Hair follicle dermal papilla cell (primary cell): ENCODE data around the gene ABHD6. TPM values are rescaled to one million over a fixed set of nuclear protein-coding genes. Genes with fewer than 3 reads are reported as not detected.

Experiments
- small RNA-seq: library from RNA; depleted of rRNA; stranded (forward); fragments of <200 nt; gene quantifications from one replicate; pipeline ENCODE3, GENCODE V24; 2012
- total RNA-seq: library from RNA; depleted of rRNA; stranded (reverse); fragments of >200 nt; gene quantifications from 2 replicates; pipeline ENCODE4 v1.2.3, GENCODE V29; 2012

Gene ABHD6, protein sequence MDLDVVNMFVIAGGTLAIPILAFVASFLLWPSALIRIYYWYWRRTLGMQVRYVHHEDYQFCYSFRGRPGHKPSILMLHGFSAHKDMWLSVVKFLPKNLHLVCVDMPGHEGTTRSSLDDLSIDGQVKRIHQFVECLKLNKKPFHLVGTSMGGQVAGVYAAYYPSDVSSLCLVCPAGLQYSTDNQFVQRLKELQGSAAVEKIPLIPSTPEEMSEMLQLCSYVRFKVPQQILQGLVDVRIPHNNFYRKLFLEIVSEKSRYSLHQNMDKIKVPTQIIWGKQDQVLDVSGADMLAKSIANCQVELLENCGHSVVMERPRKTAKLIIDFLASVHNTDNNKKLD
- 8.8 and 8.9 TPM in 2 replicates for total RNA-seq

DNA sequence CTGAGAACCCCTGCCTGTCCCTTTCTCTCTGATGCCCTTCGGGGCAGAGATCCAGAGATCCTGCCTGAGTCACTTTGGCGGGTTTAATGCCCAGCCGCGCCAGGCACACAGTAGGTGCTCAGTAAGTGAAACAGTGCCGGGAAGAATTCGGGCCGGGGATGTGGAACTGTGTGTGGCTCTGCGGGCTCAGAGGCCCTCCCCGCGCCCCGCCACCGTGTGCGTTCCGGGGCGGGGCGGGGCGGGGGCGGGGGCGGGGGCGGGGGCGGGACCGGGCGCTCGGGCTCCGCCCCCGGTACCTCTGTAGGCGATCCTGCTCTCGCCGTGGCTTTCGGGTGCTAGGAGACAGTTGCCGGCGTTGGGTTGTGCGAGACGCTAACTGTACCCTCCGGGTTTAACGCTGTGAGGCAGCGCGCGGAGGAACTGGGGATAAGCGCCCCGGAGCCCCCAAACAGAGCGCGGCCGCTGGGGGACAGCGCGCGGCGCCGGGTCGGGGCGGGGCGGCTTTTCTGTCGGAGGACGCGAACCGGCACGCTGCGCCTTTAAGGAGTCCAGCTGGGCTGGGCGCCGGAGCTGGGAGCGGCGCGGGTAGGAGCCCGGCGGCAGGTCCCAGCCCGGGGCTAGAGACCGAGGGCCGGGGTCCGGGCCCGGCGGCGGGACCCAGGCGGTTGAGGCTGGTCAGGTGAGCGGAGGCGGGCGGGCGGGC lies at the start of gene ABHD6:
Gene ABHD6, plus strand, starts transcription at position 555 of the 703 bp plus-strand sequence. CDS start 18,795 bp downstream, outside the sequence.

DNA sequence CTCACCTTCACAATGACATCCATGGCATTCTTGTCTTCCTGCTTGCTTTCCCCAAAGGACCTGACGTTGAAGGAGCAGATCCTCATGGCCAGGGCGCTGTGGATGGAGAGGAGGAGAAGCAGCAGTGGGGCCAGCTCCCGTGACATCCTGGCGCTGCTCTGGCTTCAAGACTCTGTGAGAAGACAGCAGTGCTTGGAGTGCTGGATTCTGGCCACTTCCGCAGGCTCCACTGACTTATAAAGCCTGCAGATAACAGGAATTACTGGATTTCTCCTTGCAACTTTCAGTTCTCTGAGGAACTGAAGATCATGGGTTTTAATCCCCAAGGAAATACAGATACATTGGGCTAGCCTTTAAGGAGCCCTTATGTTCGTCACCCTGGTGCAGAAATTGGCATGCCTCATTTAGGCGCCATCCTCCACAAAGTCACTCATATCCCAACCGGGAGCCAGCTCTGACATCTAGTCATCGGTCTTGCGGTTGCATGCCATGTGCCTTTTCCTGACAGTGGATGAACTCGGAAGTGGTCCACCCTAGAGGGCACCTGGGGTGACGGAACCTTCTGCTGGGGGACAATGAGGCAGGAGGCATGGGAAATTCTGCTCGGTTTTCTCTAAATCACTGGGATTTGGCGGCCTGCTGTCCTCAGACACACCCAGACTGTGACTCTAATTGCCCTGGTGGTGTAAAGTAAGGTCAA lies 26.7 kb upstream of the ABHD6 start, which contains the start of gene DNASE1L3:
Gene DNASE1L3, minus strand, starts transcription at position 212 of the 700 bp plus-strand sequence. Its CDS starts 66 bp downstream, at position 146.

DNA sequence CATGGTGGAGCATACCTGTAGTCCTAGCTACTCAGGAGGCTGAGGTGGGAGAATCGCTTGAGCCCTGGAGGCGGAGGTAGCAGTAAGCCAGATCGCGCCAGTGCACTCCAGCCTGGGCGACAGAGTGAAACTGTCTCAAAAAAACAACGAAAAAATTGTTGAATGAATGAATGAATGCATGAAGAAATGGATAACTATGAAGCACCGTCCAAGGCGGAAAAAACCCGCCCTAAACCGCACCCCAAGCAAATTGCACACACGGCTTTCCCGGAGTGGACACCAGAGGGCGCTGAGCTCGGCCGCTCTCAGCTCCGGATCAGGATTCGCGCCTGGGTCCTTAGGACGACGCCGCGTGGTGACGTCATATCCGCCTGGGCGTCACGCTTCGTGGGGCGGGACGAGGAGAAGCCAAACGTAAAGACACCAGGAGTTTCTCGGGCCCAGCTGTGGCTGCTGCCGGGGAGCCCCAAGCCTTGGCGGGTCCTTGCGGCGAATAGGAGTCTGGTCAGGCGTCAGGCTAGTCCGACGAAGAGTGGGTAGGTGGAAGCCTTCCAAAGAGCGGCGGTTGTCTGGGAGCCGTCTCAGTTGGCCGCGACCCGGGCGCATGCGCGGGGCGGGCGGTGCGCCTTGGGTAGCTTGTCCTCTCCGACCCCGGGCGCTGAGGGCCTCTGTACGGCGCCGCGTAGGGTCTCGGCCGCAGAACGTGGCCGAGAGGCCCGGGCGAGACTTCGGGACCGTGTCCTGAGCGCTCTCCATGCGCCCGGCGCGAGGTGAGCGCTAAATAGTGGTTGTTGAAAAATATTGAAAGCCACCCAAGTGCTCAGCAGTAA lies 68.5 kb downstream of the ABHD6 start, which contains the start of the genes HTD2 and RPP14:
Gene HTD2, plus strand, starts transcription at position 639 of the 830 bp plus-strand sequence. CDS start 11,094 bp downstream, outside the sequence.
Gene RPP14, plus strand, starts transcription at position 364 of the 830 bp plus-strand sequence. CDS start 4,085 bp downstream, outside the sequence.

DNA sequence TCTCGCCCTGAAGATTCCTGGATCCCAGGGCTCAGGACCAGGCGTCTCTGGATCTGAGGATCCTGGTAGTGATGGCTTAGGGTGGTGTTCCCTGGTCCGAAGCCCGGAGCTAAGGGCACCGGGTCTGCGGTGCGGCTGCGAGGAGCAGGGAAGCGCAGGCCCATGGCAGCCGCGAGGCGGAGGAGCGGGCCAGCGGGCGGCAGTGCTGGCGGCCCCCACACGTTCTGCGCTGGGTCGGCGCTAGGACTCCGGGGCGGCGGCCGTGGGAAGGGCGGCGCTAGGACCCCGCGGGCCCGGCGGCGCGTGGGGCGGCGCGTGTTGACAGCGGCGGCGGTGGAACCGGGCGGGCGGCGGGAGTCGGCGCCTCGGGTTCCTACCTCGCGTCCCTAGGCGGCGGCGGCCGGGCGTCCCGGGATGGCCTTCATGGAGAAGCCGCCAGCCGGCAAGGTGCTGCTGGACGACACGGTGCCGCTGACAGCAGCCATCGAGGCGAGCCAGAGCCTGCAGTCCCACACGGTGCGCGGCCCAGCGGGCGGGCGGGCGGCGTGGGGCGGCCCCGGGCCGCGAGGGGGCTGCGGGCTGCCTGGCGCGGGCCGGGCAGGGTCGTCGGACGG lies 95.1 kb downstream of the ABHD6 start, which contains the start of gene PXK:
Gene PXK, plus strand, starts transcription at position 318 of the 614 bp plus-strand sequence. Its CDS starts 97 bp downstream, at position 415.

Small RNA genes lying within 50 kb of the gene (small RNA-seq; reads per million reads assigned to genes)
- gene AC098479.1: not detected

Other genes with a start within 250 kb of the ABHD6 start
- gene FLNB, start 229.4 kb upstream of the ABHD6 start, total RNA-seq: 192 and 256 TPM in 2 replicates
- not detected in 2 replicates for gene DNASE1L3, start 26.8 kb upstream of the ABHD6 start, total RNA-seq
- gene RPP14, start 68.5 kb downstream of the ABHD6 start, total RNA-seq: 17.0 and 17.4 TPM in 2 replicates
- gene HTD2, start 68.7 kb downstream of the ABHD6 start, total RNA-seq: 9.7 and 10.0 TPM in 2 replicates
- gene PXK, start 95.1 kb downstream of the ABHD6 start, total RNA-seq: 129 and 166 TPM in 2 replicates
- gene PDHB, start 196.0 kb downstream of the ABHD6 start, total RNA-seq: 65.8 and 74.2 TPM in 2 replicates